SK-N-SH (cell line): ENCODE data around the gene AUTS2. TPM values are rescaled to one million over a fixed set of nuclear protein-coding genes. Genes with fewer than 3 reads are reported as not detected.

Source experiments
- CTCF ChIA-PET: fragments of 300-600, 350-600 bp; formaldehyde crosslinking; extraction: SDS; loops from one replicate; lab custom pipeline; 2021; lab: Yijun Ruan, JAX
- POLR2A ChIA-PET: fragments of 350-600 bp; sonication (Branson Sonifier 250); formaldehyde crosslinking; extraction: SDS; loops from one replicate; lab custom pipeline; 2020; ENCODE audit warnings: antibody characterized with exemption, inconsistent platforms; lab: Yijun Ruan, JAX
- DNase-seq: peaks from one replicate; pipeline ENCODE4 v3.0.0; 2012
- H2AFZ ChIP-seq: fragments of 200-600 bp; sonication (generic); 2 replicates; pipeline ENCODE4 v1.8.1; 2016; ENCODE audit warnings: antibody characterized with exemption, mild to moderate bottlenecking, low read depth
- H3F3A ChIP-seq: fragments of 200-600 bp; sonication (generic); replicated peaks from 2 replicates; pipeline ENCODE3; 2016; ENCODE audit warnings: antibody characterized with exemption, mild to moderate bottlenecking; ENCODE audit not compliant: insufficient read depth
- H3K27ac ChIP-seq, 2 experiments: fragments of 200-500 bp in 1 of 2; fragments of 200-600 bp in 1 of 2; sonication (Bioruptor generic) in 1 of 2; sonication (generic), shearing (Covaris generic) in 1 of 2; 2 replicates each; pipeline versions ENCODE4 v1.5.1 to v1.6.1; 2014 to 2016; ENCODE audit warnings: low read depth in 2 of 2, inconsistent platforms in 1 of 2, low read length in 1 of 2, mild to moderate bottlenecking in 1 of 2, mixed read lengths in 1 of 2
- H3K27me3 ChIP-seq: fragments of 200-600 bp; sonication (generic), shearing (Covaris generic); 2 replicates; pipeline ENCODE4 v1.6.1; 2016; ENCODE audit warnings: mixed run types; ENCODE audit not compliant: insufficient read depth
- H3K36me3 ChIP-seq, 2 experiments: fragments of 200-500 bp in 1 of 2; fragments of 200-600 bp in 1 of 2; sonication (Bioruptor generic) in 1 of 2; sonication (generic) in 1 of 2; replicated peaks in 1 of 2; 2 replicates each; pipeline versions ENCODE3 to v1.5.1; 2014 to 2016; ENCODE audit warnings: low read length in 1 of 2, mild to moderate bottlenecking in 1 of 2; ENCODE audit not compliant: insufficient read depth in 2 of 2, control insufficient read depth in 1 of 2
- H3K4me1 ChIP-seq, 2 experiments: fragments of 200-500 bp in 1 of 2; fragments of 200-600 bp in 1 of 2; sonication (Bioruptor generic) in 1 of 2; sonication (generic), shearing (Covaris generic) in 1 of 2; 2 replicates each; pipeline versions ENCODE4 v1.5.1 to v1.6.1; 2014 to 2016; ENCODE audit warnings: low read depth in 1 of 2, low read length in 1 of 2, mixed run types in 1 of 2; ENCODE audit not compliant: insufficient read depth in 2 of 2, control insufficient read depth in 1 of 2
- H3K4me2 ChIP-seq: fragments of 200-600 bp; sonication (generic), shearing (Covaris generic); 2 replicates; pipeline ENCODE4 v1.6.1; 2017; ENCODE audit warnings: mixed run types
- H3K4me3 ChIP-seq, 2 experiments: fragments of 200-500 bp in 1 of 2; fragments of 200-600 bp in 1 of 2; sonication (Bioruptor generic) in 1 of 2; sonication (generic), shearing (Covaris generic) in 1 of 2; 2 replicates each; pipeline versions ENCODE4 v1.5.1 to v1.8.1; 2014 to 2016; ENCODE audit warnings: low read depth in 2 of 2, inconsistent platforms in 1 of 2, low read length in 1 of 2, mild to moderate bottlenecking in 1 of 2, mixed read lengths in 1 of 2, moderate library complexity in 1 of 2
- H3K79me2 ChIP-seq: fragments of 200-600 bp; sonication (generic); 2 replicates; pipeline ENCODE4 v1.8.1; 2017; ENCODE audit warnings: mild to moderate bottlenecking; ENCODE audit not compliant: insufficient read depth
- H3K9ac ChIP-seq: fragments of 200-600 bp; sonication (generic); 2 replicates; pipeline ENCODE4 v1.6.1; 2017; ENCODE audit warnings: mixed run types
- H3K9me2 ChIP-seq: fragments of 200-600 bp; sonication (generic); 2 replicates; pipeline ENCODE4 v1.6.1; 2017; ENCODE audit warnings: mixed run types
- H3K9me3 ChIP-seq: fragments of 200-600 bp; sonication (generic); 2 replicates; pipeline ENCODE4 v1.6.1; 2017; ENCODE audit warnings: mixed run types, mild to moderate bottlenecking, moderate library complexity
- H4K20me1 ChIP-seq: fragments of 200-600 bp; sonication (generic); 2 replicates; pipeline ENCODE4 v1.6.1; 2017; ENCODE audit warnings: mild to moderate bottlenecking, mixed run types; ENCODE audit not compliant: insufficient read depth
- CTCF ChIP-seq: fragments of 200-600 bp; sonication (generic); IDR thresholded peaks from 2 replicates; pipeline ENCODE4 v1.6.1; 2017; ENCODE audit warnings: antibody characterized with exemption, mild to moderate bottlenecking, moderate library complexity
- EP300 ChIP-seq, 2 experiments: IDR thresholded peaks; 2 replicates each; pipeline versions ENCODE4 v1.4.0 to v1.6.1; 2012; ENCODE audit warnings: borderline replicate concordance in 1 of 2, low read depth in 1 of 2, low read length in 1 of 2
- EZH2phosphoT487 ChIP-seq: fragments of 200-600 bp; sonication (generic); IDR thresholded peaks from 2 replicates; pipeline ENCODE4 v1.6.1; 2017; ENCODE audit warnings: low read depth, mixed run types, mild to moderate bottlenecking, antibody characterized with exemption, moderate library complexity, borderline replicate concordance
- FOSL2 ChIP-seq: IDR thresholded peaks from 2 replicates; pipeline ENCODE4 v1.4.0; 2012; ENCODE audit warnings: low read depth, mild to moderate bottlenecking, moderate library complexity, borderline replicate concordance
- FOXJ3 ChIP-seq: sonication (generic); formaldehyde crosslinking; IDR thresholded peaks from 2 replicates; pipeline ENCODE4 v1.5.1; 2020; ENCODE audit warnings: mild to moderate bottlenecking, missing genetic modification reagents
- JUND ChIP-seq: IDR thresholded peaks from 2 replicates; pipeline ENCODE4 v1.4.0; 2012
- MEF2A ChIP-seq: IDR thresholded peaks from 2 replicates; pipeline ENCODE4 v1.4.0; 2012; ENCODE audit warnings: low read depth, borderline replicate concordance
- NFIC ChIP-seq: IDR thresholded peaks from 2 replicates; pipeline ENCODE4 v1.4.0; 2012; ENCODE audit warnings: borderline replicate concordance
- PBX3 ChIP-seq: IDR thresholded peaks from 2 replicates; pipeline ENCODE4; 2012
- POLR2AphosphoS5 ChIP-seq: IDR thresholded peaks from 2 replicates; pipeline ENCODE4 v1.6.1; 2012; ENCODE audit warnings: low read depth, low read length
- RAD21 ChIP-seq: IDR thresholded peaks from 2 replicates; pipeline ENCODE4 v1.6.1; 2012; ENCODE audit warnings: mild to moderate bottlenecking, low read length
- RCOR1 ChIP-seq: fragments of 150-350 bp; IDR thresholded peaks from 2 replicates; pipeline ENCODE4 v1.6.1; 2017; ENCODE audit warnings: antibody characterized with exemption, low read length
- RFX5 ChIP-seq: IDR thresholded peaks from 2 replicates; pipeline ENCODE4 v1.6.1; 2012; ENCODE audit warnings: mild to moderate bottlenecking, improper control_type of control experiment, low read length
- RXRA ChIP-seq: IDR thresholded peaks from 2 replicates; pipeline ENCODE4 v1.4.0; 2012; ENCODE audit warnings: low read depth, mild to moderate bottlenecking, borderline replicate concordance
- SMC3 ChIP-seq: IDR thresholded peaks from 2 replicates; pipeline ENCODE4 v1.6.1; 2012; ENCODE audit warnings: low read depth, low read length, improper control_type of control experiment
- TCF12 ChIP-seq: IDR thresholded peaks from 2 replicates; pipeline ENCODE4 v1.4.0; 2012
- TEAD4 ChIP-seq: IDR thresholded peaks from 2 replicates; pipeline ENCODE4 v1.4.0; 2012; ENCODE audit warnings: mild to moderate bottlenecking, borderline replicate concordance; ENCODE audit not compliant: insufficient read depth
- USF1 ChIP-seq: IDR thresholded peaks from 2 replicates; pipeline ENCODE4 v1.4.0; 2012; ENCODE audit warnings: low read depth, borderline replicate concordance
- USF2 ChIP-seq: fragments of 150-350 bp; IDR thresholded peaks from 2 replicates; pipeline ENCODE4 v1.6.1; 2017; ENCODE audit warnings: antibody characterized with exemption, low read length, low read depth, borderline replicate concordance
- YY1 ChIP-seq: IDR thresholded peaks from 2 replicates; pipeline ENCODE4 v1.4.0; 2012; ENCODE audit warnings: low read depth, mild to moderate bottlenecking
- WGBS: methylation state at CpG from one replicate; pipeline ENCODE4 v1.1.6; 2017; ENCODE audit warnings: low lambda C conversion rate; 5-methylcytosine and 5-hydroxymethylcytosine counted together
- polyA plus RNA-seq, 3 experiments: library from polyadenylated mRNA; depleted of rRNA; stranded (reverse); fragments of >200 nt; gene quantifications; 2 replicates each; pipeline ENCODE4 v1.2.3, GENCODE V29; 2012

AUTS2 gene
- polyA plus RNA-seq, 1 of the 3 experiments (the other 2 are of a cell fraction) = 15.6 TPM

GRCh38 chr7:69609541-69610373 lies 11.5 kb downstream of the AUTS2 start:
- Histone ChIP-seq H3K9ac (no peak overlapping the region), H2AFZ (no peak overlapping the region), H3F3A (peaks cover 9% of the 10 kb centered on the region), H3K4me3 (no peak overlapping the region), H3K27me3 (no peaks in the 10 kb centered on the region), H3K27ac (peak overlapping the region; percentile 9 to 64; a peak in 3 of 4 replicates), H3K9me2 (no peaks in the 10 kb centered on the region), H3K36me3 (no peaks in the 10 kb centered on the region)
- 71% methylated on average over 5 of the region's 5 CpGs for WGBS
- CTCF ChIA-PET = interaction anchor here (0.7 to 1.6 kb wide), 4 partner anchors 9 to 216 kb away, joined by 3 to 10 read pairs (median 4); no protein-coding TSS in a partner anchor
- no peak for DNase-seq
- no peak for TF ChIP-seq NFIC
- TF ChIP-seq FOSL2 = peak; percentile 9; the same call in 1 of the 2 replicates
- no peak for TF ChIP-seq POLR2AphosphoS5
- TF ChIP-seq USF1 = no peak
- no peak for TF ChIP-seq SMC3
- TF ChIP-seq FOXJ3 (CRISPR knock-in tag) = no peak
- TF ChIP-seq RFX5 = no peak
- TF ChIP-seq EP300 (IDR thresholded peaks at IDR 0.05; ENCODE audit: borderline replicate concordance in 1 of 2, low read depth in 1 of 2, low read length in 1 of 2) = no peak
- TF ChIP-seq EZH2phosphoT487 = no peak
- peak; percentile 50; the same call in 1 of the 2 replicates for TF ChIP-seq JUND
- TF ChIP-seq RXRA = no peak
- no peak for TF ChIP-seq MEF2A
- no peak for TF ChIP-seq RCOR1
- peak; percentile 28; the same call in 1 of the 2 replicates for TF ChIP-seq TCF12
- TF ChIP-seq RAD21 = no peak
- TF ChIP-seq PBX3 = peak; percentile 81
- no peak for TF ChIP-seq YY1
- peak; percentile 26; the same call in 1 of the 2 replicates for TF ChIP-seq TEAD4
- peak; percentile 17; the same call in 1 of the 2 replicates for TF ChIP-seq CTCF
- no peak for TF ChIP-seq USF2
- TF ChIP-seq, all 33 proteins: peak for 6
- peaks cover 18 to 21% of the 10 kb centered on the region in 2 experiments; a peak in 3 of 4 replicates for H3K4me1 ChIP-seq
- POLR2A ChIA-PET = no interaction called here
- H3K9me3 ChIP-seq = no peaks in the 10 kb centered on the region
- peak overlapping the region; percentile 22; the same call in 1 of the 2 replicates for H3K4me2 ChIP-seq
- peaks cover 78% of the 10 kb centered on the region for H3K79me2 ChIP-seq
- H4K20me1 ChIP-seq = peaks cover 47% of the 10 kb centered on the region
